NCI-H1092 (cell line): ENCODE data around the gene ALDH2.
"Not testable (repeated sequence)": the region's sequence is repeated elsewhere in the genome, so short reads cannot be mapped to it uniquely, and the experiment has no call there.

Experiments
- DNase-seq: peaks from one replicate; lab custom pipeline; 2025; lab: John Stamatoyannopoulos, UW

Gene ALDH2

GRCh38 chr12:111826992-111827391 is 60.3 kb downstream of the ALDH2 start:
- DNase-seq: no peak

- no peak for DNase-seq
Measured at GRCh38 chr12:111827907-111828306, 61.2 kb downstream of the ALDH2 start.

GRCh38 chr12:111828338-111828979 is 61.7 kb downstream of the ALDH2 start:
- DNase-seq: no peak

- not testable (repeated sequence) for DNase-seq
Measured at GRCh38 chr12:111829635-111830034, 62.9 kb downstream of the ALDH2 start.

- not testable (repeated sequence) for DNase-seq
Measured at GRCh38 chr12:111834740-111835386, 68.1 kb downstream of the ALDH2 start.

GRCh38 chr12:111835531-111836181 is 68.9 kb downstream of the ALDH2 start:
- not testable (repeated sequence) for DNase-seq

- no peak for DNase-seq
Measured at GRCh38 chr12:111838353-111838752, 71.6 kb downstream of the ALDH2 start.

GRCh38 chr12:111840807-111841206 is 74.1 kb downstream of the ALDH2 start:
- no peak for DNase-seq

- no peak for DNase-seq
Measured at GRCh38 chr12:111841236-111841749, 74.6 kb downstream of the ALDH2 start.

- peak; percentile 85 for DNase-seq
Measured at GRCh38 chr12:111841750-111842555, 75.2 kb downstream of the ALDH2 start, which contains the start of gene MAPKAPK5. Gene MAPKAPK5 (plus strand): TSS chr12:111842228. CDS start chr12:111842734, 506 bp downstream.

GRCh38 chr12:111842556-111843396 is 76.0 kb downstream of the ALDH2 start:
- DNase-seq: no peak

GRCh38 chr12:111846016-111846415 is 79.3 kb downstream of the ALDH2 start:
- DNase-seq: no peak

- no peak for DNase-seq
Measured at GRCh38 chr12:111850526-111850925, 83.8 kb downstream of the ALDH2 start.

GRCh38 chr12:111858186-111858585 is 91.5 kb downstream of the ALDH2 start:
- DNase-seq: no peak

- no peak for DNase-seq
Measured at GRCh38 chr12:111858778-111859177, 92.0 kb downstream of the ALDH2 start.

GRCh38 chr12:111864913-111865312 is 98.2 kb downstream of the ALDH2 start:
- DNase-seq: no peak
